Adrenal gland (tissue), 5 donors: ENCODE measurements around the gene LRIG1.

ENCODE experiments used
- CTCF ChIP-seq, 6 experiments: fragments of 450-650 bp in 4 of 6; fragments of 200-600 bp in 2 of 6; sonication (generic) in 1 of 6; IDR thresholded peaks; 1 replicate in 5 of 6; 2 replicates in 1 of 6; pipeline versions ENCODE4 v1.5.1 to v1.8.0; 2016 to 2021; ENCODE audit warnings: antibody characterized with exemption in 6 of 6, mild to moderate bottlenecking in 2 of 6, moderate library complexity in 1 of 6
- POLR2A ChIP-seq, 2 donors: fragments of 450-650 bp; IDR thresholded peaks; one replicate each; pipeline ENCODE4 v1.6.1; 2017; ENCODE audit warnings: antibody characterized with exemption in 2 of 2, mild to moderate bottlenecking in 2 of 2, moderate library complexity in 1 of 2
- donor health status: DM: no; HTN: no; CAD: no.

GRCh38 chr3:66386011-66386924 is 114.6 kb downstream of the LRIG1 start:
- no peak for TF ChIP-seq CTCF (IDR thresholded peaks at IDR 0.05)
- no peak for TF ChIP-seq POLR2A (IDR thresholded peaks at IDR 0.05)
